Fibroblast of villous mesenchyme (primary cell): ENCODE results near the gene BSDC1. TPM values are rescaled to one million over a fixed set of nuclear protein-coding genes. Genes with fewer than 3 reads are reported as not detected.

Experiments
- DNase-seq: peaks from one replicate; pipeline ENCODE4 v3.0.0-alpha.2; 2010; ENCODE audit warnings: low read depth
- H3K4me3 ChIP-seq: 2 replicates; pipeline ENCODE4 v1.5.1; 2011; ENCODE audit warnings: low read depth, mild to moderate bottlenecking, low read length
- total RNA-seq: library from RNA; depleted of rRNA; stranded (reverse); fragments of >200 nt; gene quantifications from 2 replicates; pipeline ENCODE4 v1.2.3, GENCODE V29; 2012
- TF ChIP-seq, protein P1 (sequence below): IDR thresholded peaks from 2 replicates; pipeline ENCODE4 v1.5.1; 2012; ENCODE audit warnings: low read depth, mild to moderate bottlenecking, low read length; ENCODE audit not compliant: insufficient read depth

The BSDC1 gene
- total RNA-seq, 1 donor, result 76.4 TPM

DNA sequence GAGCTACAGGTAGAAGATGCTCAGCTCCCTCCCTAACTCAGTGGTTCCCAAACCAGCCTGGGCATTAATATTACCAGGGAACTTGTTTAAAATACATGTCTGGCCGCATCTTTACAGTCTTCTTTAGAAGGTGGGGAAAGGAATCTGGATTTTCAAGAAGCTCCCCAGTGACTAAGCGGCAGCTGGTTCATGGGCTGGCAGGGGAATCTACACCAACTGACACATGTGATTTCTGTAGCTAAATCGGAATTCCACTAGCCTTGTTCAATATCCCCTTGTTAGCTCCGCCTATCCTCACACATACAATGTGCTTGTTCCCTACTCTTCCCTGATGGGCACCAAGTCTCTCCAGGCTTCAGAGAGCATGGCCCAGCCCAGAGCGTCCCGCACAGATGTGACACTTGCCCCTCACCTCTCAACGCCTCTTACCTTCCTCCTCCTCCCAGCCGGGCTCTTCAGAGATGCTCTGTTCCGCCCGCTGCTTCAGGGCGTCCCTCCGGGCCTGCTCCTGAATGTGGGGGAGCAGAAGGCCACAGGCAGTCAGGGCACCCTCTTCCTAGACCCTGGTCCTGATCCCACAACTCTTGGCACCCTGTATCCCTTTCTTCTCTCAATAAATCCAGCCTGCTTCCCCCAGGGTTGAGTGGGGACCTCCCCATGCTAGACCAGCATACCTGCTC is 16.6 kb downstream of the BSDC1 start:
- no peak for DNase-seq
- TF ChIP-seq, protein P1, sequence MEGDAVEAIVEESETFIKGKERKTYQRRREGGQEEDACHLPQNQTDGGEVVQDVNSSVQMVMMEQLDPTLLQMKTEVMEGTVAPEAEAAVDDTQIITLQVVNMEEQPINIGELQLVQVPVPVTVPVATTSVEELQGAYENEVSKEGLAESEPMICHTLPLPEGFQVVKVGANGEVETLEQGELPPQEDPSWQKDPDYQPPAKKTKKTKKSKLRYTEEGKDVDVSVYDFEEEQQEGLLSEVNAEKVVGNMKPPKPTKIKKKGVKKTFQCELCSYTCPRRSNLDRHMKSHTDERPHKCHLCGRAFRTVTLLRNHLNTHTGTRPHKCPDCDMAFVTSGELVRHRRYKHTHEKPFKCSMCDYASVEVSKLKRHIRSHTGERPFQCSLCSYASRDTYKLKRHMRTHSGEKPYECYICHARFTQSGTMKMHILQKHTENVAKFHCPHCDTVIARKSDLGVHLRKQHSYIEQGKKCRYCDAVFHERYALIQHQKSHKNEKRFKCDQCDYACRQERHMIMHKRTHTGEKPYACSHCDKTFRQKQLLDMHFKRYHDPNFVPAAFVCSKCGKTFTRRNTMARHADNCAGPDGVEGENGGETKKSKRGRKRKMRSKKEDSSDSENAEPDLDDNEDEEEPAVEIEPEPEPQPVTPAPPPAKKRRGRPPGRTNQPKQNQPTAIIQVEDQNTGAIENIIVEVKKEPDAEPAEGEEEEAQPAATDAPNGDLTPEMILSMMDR, result no peak
- H3K4me3 ChIP-seq, result no peak overlapping the region

DNA sequence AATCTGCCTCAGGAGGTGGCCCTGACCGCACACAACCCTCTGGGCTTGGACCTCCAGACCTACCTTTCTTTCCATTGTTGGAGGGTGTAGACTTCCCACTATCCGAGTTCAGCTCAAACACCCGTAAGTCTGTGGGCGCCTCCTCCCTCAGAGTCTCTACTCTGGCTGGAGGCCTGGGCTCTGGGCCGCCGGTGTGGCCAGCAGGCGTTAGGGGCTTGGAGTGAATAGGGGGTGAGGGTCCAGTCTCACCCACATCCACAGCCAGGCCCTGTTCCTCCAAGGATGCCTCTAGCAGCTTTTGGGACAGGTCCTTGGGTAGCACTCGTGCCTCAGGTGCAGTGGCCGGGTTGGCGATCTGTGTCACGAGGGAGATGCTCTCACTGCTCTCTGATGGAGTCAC is 18.0 kb downstream of the BSDC1 start:
- TF ChIP-seq, protein P1, result no peak
- H3K4me3 ChIP-seq, result no peak overlapping the region
- no peak for DNase-seq

- DNase-seq, result no peak
- no peak overlapping the region for H3K4me3 ChIP-seq
- TF ChIP-seq, protein P1, result no peak
These were observed 20.1 kb downstream of the BSDC1 start for GRCh38 chr1:32373996-32374592.

GRCh38 chr1:32372149-32372756 is 22.0 kb downstream of the BSDC1 start:
- TF ChIP-seq, protein P1, result peak; percentile 20
- H3K4me3 ChIP-seq, result no peak overlapping the region
- DNase-seq, result no peak

- TF ChIP-seq, protein P1, result no peak
- no peak for DNase-seq
These were observed 26.2 kb downstream of the BSDC1 start for GRCh38 chr1:32367912-32368635.

DNA sequence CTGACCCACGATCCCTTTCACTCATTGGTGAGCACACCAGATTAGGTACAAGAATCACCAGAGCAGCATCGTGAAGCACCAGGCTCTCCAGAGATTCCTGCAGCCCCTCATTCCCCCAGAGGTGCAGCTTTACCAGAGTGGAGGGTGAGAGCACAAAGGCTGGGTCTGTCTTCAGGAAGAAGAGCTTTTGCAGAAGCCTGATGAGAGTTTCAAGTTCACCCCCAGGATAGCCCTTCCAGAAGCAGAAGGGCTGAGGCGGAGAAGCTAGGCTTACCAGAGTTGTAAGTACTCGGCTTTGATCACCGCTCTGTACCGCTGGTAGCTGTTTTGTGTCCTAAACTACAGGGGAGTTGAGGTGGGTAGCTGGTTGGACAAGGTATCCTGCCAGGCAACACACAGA is 28.8 kb downstream of the BSDC1 start:
- TF ChIP-seq, protein P1, result no peak
- H3K4me3 ChIP-seq, result no peak overlapping the region
- DNase-seq, result no peak

More at GRCh38 chr1:32367912-32368635, 26.2 kb downstream of the BSDC1 start:
- H3K4me3 ChIP-seq, result no peak overlapping the region
